Endometrial microvascular endothelial cells (primary cell): ENCODE data around the gene NIPBL. TPM values are rescaled to one million over a fixed set of nuclear protein-coding genes. Genes with fewer than 3 reads are reported as not detected.

Experiments used
- in situ Hi-C: cut with HindIII; loops from 2 replicates; pipeline ENCODE4 v1.10.0; 2017; ENCODE audit warnings: low sequenced_read_pairs, low pct_unique_long_range_greater_than_20kb; ENCODE audit errors: inconsistent ontology term
- total RNA-seq: library from RNA; depleted of rRNA; stranded (reverse); fragments of >200 nt; gene quantifications from one replicate; pipeline ENCODE4 v1.2.3, GENCODE V29; 2015; ENCODE audit errors: inconsistent ontology term

Gene NIPBL
- total RNA-seq, 1 donor from 2014 or later: 22.5 TPM

- in situ Hi-C loops: no loop called here
These were observed 63.6 kb downstream of the NIPBL start for GRCh38 chr5:36939969-36940858.

GRCh38 chr5:36943584-36943983 lies 67.0 kb downstream of the NIPBL start:
- in situ Hi-C loops: no loop called here

GRCh38 chr5:36944024-36944423 lies 67.5 kb downstream of the NIPBL start:
- in situ Hi-C loops: no loop called here

GRCh38 chr5:36944607-36945225 lies 68.1 kb downstream of the NIPBL start:
- in situ Hi-C loops: no loop called here

- in situ Hi-C loops: no loop called here
These were observed 69.1 kb downstream of the NIPBL start for GRCh38 chr5:36945687-36946086.

GRCh38 chr5:36946101-36946500 lies 69.5 kb downstream of the NIPBL start:
- in situ Hi-C loops: no loop called here

GRCh38 chr5:36948041-36948440 lies 71.5 kb downstream of the NIPBL start:
- in situ Hi-C loops: no loop called here

- in situ Hi-C loops: no loop called here
These were observed 72.1 kb downstream of the NIPBL start for GRCh38 chr5:36948650-36949049.

- in situ Hi-C loops: no loop called here
These were observed 73.0 kb downstream of the NIPBL start for GRCh38 chr5:36949593-36949992.

- in situ Hi-C loops: no loop called here
These were observed 74.3 kb downstream of the NIPBL start for GRCh38 chr5:36950586-36951457.

- in situ Hi-C loops: no loop called here
These were observed 76.5 kb downstream of the NIPBL start for GRCh38 chr5:36953043-36953442.

GRCh38 chr5:36957953-36958537 lies 81.5 kb downstream of the NIPBL start:
- in situ Hi-C loops: no loop called here

GRCh38 chr5:36958612-36959011 lies 82.0 kb downstream of the NIPBL start:
- in situ Hi-C loops: no loop called here

- in situ Hi-C loops: no loop called here
These were observed 88.6 kb downstream of the NIPBL start for GRCh38 chr5:36965179-36965578.

GRCh38 chr5:36969700-36970395 lies 93.3 kb downstream of the NIPBL start:
- in situ Hi-C loops: no loop called here

- in situ Hi-C loops: no loop called here
These were observed 101.6 kb downstream of the NIPBL start for GRCh38 chr5:36978196-36978595.

GRCh38 chr5:36982146-36982545 lies 105.6 kb downstream of the NIPBL start:
- in situ Hi-C loops: no loop called here

- in situ Hi-C loops: no loop called here
These were observed 108.8 kb downstream of the NIPBL start for GRCh38 chr5:36985387-36985786.

GRCh38 chr5:36988396-36988795 lies 111.8 kb downstream of the NIPBL start:
- in situ Hi-C loops: no loop called here
